Adipocyte (in vitro differentiated cells): Measurements from ENCODE around the gene IGFL4.

Source experiments
- DNase-seq: peaks from one replicate; pipeline ENCODE4 v3.0.0-alpha.2; 2015; ENCODE audit warnings: low read depth
- H3K27me3 ChIP-seq: replicated peaks from 2 replicates; pipeline ENCODE4 v1.7.0; 2013; ENCODE audit warnings: mild to moderate bottlenecking, low read length, moderate library complexity; ENCODE audit not compliant: control insufficient read depth, insufficient read depth
- H3K36me3 ChIP-seq: 2 replicates; pipeline ENCODE4 v1.7.0; 2013; ENCODE audit warnings: low read length, mild to moderate bottlenecking, moderate library complexity; ENCODE audit not compliant: control insufficient read depth, insufficient read depth, severe bottlenecking
- H3K4me1 ChIP-seq: 2 replicates; pipeline ENCODE4 v1.7.0; 2013; ENCODE audit warnings: mild to moderate bottlenecking, low read length, moderate library complexity; ENCODE audit not compliant: control insufficient read depth, insufficient read depth
- H3K4me3 ChIP-seq: 2 replicates; pipeline ENCODE4 v1.7.0; 2013; ENCODE audit warnings: mild to moderate bottlenecking, low read length, moderate library complexity
- H3K9ac ChIP-seq: 2 replicates; pipeline ENCODE4 v1.7.0; 2013; ENCODE audit warnings: mild to moderate bottlenecking, low read length, moderate library complexity
- H3K9me3 ChIP-seq: 2 replicates; pipeline ENCODE4 v1.7.0; 2013; ENCODE audit warnings: mild to moderate bottlenecking, low read length, moderate library complexity; ENCODE audit not compliant: control insufficient read depth

IGFL4 gene

GRCh38 chr19:46058778-46059177, 18.0 kb upstream of the IGFL4 start:
- H3K4me1 ChIP-seq, result no peaks in the 10 kb centered on the region
- no peaks in the 10 kb centered on the region for H3K36me3 ChIP-seq
- no peak for DNase-seq
- H3K9ac ChIP-seq, result no peak overlapping the region
- peaks cover 31% of the 10 kb centered on the region for H3K9me3 ChIP-seq
- H3K4me3 ChIP-seq, result no peak overlapping the region
- peaks cover 38% of the 10 kb centered on the region for H3K27me3 ChIP-seq

DNA sequence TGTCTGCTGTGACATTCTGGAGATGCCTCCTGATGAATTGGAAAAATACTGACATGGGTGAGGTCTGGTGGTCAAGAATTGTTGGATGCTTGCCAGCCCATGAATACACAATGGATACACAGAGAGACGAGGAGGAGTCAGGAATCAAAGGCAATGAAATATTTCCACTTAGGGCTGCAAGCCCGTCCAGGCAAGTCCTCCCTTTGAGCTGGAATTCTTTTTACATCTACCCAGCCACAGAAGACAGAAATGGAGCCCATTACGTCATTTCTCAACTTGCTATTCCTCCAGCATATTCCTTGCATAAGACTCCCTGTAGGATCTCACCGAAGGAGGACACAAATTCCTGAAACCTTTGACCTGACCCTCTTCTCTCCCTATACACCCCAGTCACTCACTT, 15.7 kb upstream of the IGFL4 start:
- H3K36me3 ChIP-seq, result no peaks in the 10 kb centered on the region
- peaks cover 46% of the 10 kb centered on the region for H3K27me3 ChIP-seq
- H3K9me3 ChIP-seq, result peaks cover 25% of the 10 kb centered on the region
- H3K4me1 ChIP-seq, result no peaks in the 10 kb centered on the region
- DNase-seq, result no peak
- H3K4me3 ChIP-seq, result no peak overlapping the region
- H3K9ac ChIP-seq, result no peak overlapping the region

GRCh38 chr19:46052896-46053295, 12.1 kb upstream of the IGFL4 start:
- H3K27me3 ChIP-seq, result peaks cover 50% of the 10 kb centered on the region
- no peak for DNase-seq
- H3K36me3 ChIP-seq, result no peaks in the 10 kb centered on the region

DNA sequence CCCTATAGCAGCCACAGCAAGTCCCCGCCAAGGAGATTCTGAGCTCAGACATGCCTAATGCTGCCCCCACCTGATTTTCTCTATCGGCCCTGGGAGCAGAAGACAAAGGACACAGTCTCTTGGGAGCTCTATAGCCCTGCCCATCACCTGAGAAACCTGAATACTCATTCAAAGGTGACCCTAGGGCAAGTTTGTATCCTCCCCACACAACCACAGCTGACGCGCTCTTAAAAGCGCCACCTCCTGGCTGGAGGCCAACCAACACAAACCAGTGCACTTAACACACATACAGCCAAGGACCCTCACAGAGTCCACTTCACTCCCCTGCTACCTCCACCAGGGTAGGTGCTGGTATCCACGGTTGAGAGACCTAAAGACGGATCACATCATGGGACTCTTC, 8.8 kb upstream of the IGFL4 start:
- H3K9ac ChIP-seq, result no peak overlapping the region
- H3K27me3 ChIP-seq, result peaks cover 50% of the 10 kb centered on the region
- no peak overlapping the region for H3K4me3 ChIP-seq
- no peaks in the 10 kb centered on the region for H3K36me3 ChIP-seq
- no peak for DNase-seq
- peaks cover 44% of the 10 kb centered on the region for H3K9me3 ChIP-seq
- no peaks in the 10 kb centered on the region for H3K4me1 ChIP-seq

More at GRCh38 chr19:46052896-46053295, 12.1 kb upstream of the IGFL4 start:
- Histone ChIP-seq H3K9ac (no peak overlapping the region), H3K4me3 (no peak overlapping the region), H3K4me1 (no peaks in the 10 kb centered on the region), H3K9me3 (peaks cover 19% of the 10 kb centered on the region)

GRCh38 chr19:46043519-46043918, 2.7 kb upstream of the IGFL4 start:
- no peak for DNase-seq
- peaks cover 47% of the 10 kb centered on the region for H3K27me3 ChIP-seq
- H3K4me1 ChIP-seq, result no peaks in the 10 kb centered on the region
- H3K36me3 ChIP-seq, result no peaks in the 10 kb centered on the region
- H3K4me3 ChIP-seq, result no peak overlapping the region
- no peak overlapping the region for H3K9ac ChIP-seq
- H3K9me3 ChIP-seq, result peaks cover 60% of the 10 kb centered on the region

DNA sequence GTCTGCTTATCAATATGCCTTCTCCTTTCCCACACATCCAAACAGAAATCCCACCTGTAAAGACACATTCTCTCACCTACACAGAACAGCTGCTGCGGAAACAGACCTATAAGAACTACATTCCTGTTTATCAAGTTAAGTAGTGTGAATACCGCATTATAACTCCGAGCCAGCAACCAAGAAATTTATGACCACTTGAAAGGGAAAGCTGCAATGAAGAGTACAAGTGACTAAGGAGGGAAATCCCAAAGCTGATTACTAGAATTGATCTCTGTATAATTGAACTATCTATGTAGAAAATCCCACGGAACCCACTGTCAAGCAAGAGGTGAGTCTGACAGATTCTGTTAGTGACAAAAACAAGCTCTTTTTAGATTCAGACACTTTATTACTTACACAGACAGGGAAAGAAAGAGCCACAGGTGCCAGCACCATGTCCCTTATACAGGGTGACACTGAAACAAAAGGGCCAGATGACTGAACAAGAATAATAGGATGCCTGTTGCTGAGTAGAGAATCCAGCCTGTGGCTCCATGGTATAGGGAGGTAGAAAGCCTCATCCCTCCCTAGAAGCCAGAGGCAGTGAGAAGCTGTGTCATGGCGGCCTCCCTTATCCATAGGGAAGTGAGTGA, 1.6 kb upstream of the IGFL4 start:
- H3K4me1 ChIP-seq, result no peaks in the 10 kb centered on the region
- peaks cover 53% of the 10 kb centered on the region for H3K9me3 ChIP-seq
- peaks cover 42% of the 10 kb centered on the region for H3K27me3 ChIP-seq
- DNase-seq, result no peak
- H3K4me3 ChIP-seq, result no peak overlapping the region
- no peaks in the 10 kb centered on the region for H3K36me3 ChIP-seq
- H3K9ac ChIP-seq, result no peak overlapping the region

- Histone ChIP-seq H3K9me3 (peaks cover 34% of the 10 kb centered on the region), H3K36me3 (no peaks in the 10 kb centered on the region), H3K9ac (no peak overlapping the region), H3K4me3 (no peak overlapping the region), H3K4me1 (no peaks in the 10 kb centered on the region), H3K27me3 (peaks cover 33% of the 10 kb centered on the region)
- no peak for DNase-seq
Measured at GRCh38 chr19:46040125-46040524, 677 bp downstream of the IGFL4 start.

GRCh38 chr19:46036744-46037128, 4.1 kb downstream of the IGFL4 start:
- H3K4me1 ChIP-seq, result no peaks in the 10 kb centered on the region
- DNase-seq, result no peak
- no peak overlapping the region for H3K9ac ChIP-seq
- peaks cover 16% of the 10 kb centered on the region for H3K9me3 ChIP-seq
- no peaks in the 10 kb centered on the region for H3K36me3 ChIP-seq
- H3K4me3 ChIP-seq, result no peak overlapping the region
- H3K27me3 ChIP-seq, result peaks cover 22% of the 10 kb centered on the region

DNA sequence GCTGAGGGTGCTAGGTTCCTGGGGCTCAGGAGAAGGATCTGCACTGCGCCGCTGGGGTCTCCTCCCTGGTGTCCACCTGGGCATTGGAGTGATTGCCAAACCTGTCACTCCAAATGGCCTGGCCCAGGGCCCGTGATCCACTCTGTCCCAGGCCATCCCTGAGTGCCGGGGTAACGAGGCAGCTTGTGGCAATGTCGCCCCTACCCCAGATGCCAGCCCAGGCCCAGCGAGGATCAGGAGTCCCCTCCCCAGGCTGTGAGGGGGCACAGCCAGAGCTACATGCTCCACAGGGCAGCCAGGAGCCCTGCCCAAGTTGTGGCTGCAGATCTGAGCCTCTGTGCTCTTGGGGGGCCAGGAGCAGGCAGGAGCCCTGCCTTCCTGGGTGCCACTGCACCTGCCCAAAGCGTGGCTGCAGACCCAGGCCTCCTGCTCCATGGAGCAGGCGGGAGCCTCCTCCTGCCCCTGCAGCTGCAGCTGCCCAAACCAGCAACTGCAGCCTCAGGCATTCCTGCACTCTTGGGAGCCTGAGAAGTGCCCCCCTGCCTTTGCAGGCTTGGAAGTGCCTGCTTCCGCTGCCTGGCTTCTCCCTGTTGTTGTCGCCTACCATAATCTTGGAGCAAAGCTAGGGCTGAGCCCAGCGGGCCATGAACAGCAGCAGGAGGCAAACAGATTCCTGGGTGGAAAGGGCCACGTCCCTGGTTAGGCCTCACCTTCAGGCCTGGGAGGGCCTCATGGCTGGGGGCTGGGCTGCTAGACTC, 4.6 kb downstream of the IGFL4 start:
- Histone ChIP-seq H3K4me1 (no peaks in the 10 kb centered on the region), H3K4me3 (no peak overlapping the region), H3K9ac (no peak overlapping the region), H3K27me3 (peaks cover 24% of the 10 kb centered on the region), H3K36me3 (no peaks in the 10 kb centered on the region), H3K9me3 (peaks cover 16% of the 10 kb centered on the region)
- no peak for DNase-seq

- H3K4me1 ChIP-seq, result no peaks in the 10 kb centered on the region
- no peak overlapping the region for H3K4me3 ChIP-seq
- no peak overlapping the region for H3K9ac ChIP-seq
- no peaks in the 10 kb centered on the region for H3K36me3 ChIP-seq
- no peak for DNase-seq
- peaks cover 16% of the 10 kb centered on the region for H3K9me3 ChIP-seq
- peaks cover 19% of the 10 kb centered on the region for H3K27me3 ChIP-seq
Measured at GRCh38 chr19:46035546-46035945, 5.3 kb downstream of the IGFL4 start.

DNA sequence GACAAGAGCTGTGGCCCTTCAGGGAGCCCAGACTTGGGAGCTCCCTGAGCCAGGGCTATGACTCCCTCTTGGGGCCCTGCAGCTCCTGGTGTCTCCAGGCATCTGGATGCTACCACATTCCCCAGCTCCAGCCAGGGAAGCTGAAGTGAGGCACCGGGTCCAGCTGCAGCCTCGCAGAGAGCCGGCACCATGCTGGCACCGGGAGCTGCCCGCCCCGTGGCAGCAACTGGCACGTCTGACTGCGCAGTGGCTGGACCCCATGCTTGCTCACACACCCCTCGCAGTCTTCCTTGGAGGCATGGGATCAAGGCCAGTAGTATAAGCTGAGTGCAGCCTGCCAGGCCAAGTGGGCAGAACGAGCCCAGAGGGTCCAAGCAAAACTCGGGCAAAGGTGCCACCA, 7.4 kb downstream of the IGFL4 start:
- H3K4me1 ChIP-seq, result no peaks in the 10 kb centered on the region
- no peak for DNase-seq

More for the DNA sequence above, 7.4 kb downstream of the IGFL4 start:
- H3K9ac ChIP-seq, result no peak overlapping the region
- no peaks in the 10 kb centered on the region for H3K36me3 ChIP-seq
- H3K9me3 ChIP-seq, result peaks cover 10% of the 10 kb centered on the region
- no peak overlapping the region for H3K4me3 ChIP-seq
- peaks cover 8% of the 10 kb centered on the region for H3K27me3 ChIP-seq
